H1 (cell line): ENCODE data around the gene TTC33. TPM values are rescaled to one million over a fixed set of nuclear protein-coding genes. Genes with fewer than 3 reads are reported as not detected.

Experiments
- CREB1 ChIP-seq: IDR thresholded peaks from 2 replicates; pipeline ENCODE4 v1.6.1; 2012; ENCODE audit warnings: inconsistent platforms
- CTBP2 ChIP-seq: IDR thresholded peaks from 2 replicates; pipeline ENCODE4 v1.7.0; 2011; ENCODE audit warnings: borderline replicate concordance, mild to moderate bottlenecking, moderate library complexity, mixed read lengths, low read length; ENCODE audit not compliant: insufficient read depth, insufficient read length
- EP300 ChIP-seq, 2 experiments: IDR thresholded peaks; 1 replicate in 1 of 2; 2 replicates in 1 of 2; pipeline ENCODE4 v1.6.1; 2011 to 2012; ENCODE audit warnings: low read depth in 2 of 2, low read length in 2 of 2, mild to moderate bottlenecking in 2 of 2, borderline replicate concordance in 1 of 2, inconsistent platforms in 1 of 2, moderate library complexity in 1 of 2
- HDAC6 ChIP-seq: IDR thresholded peaks from one replicate; pipeline ENCODE4 v1.7.1; 2012; ENCODE audit warnings: low read depth, mild to moderate bottlenecking, inconsistent platforms, low read length, moderate library complexity
- KDM4A ChIP-seq: IDR thresholded peaks from one replicate; pipeline ENCODE4 v1.7.1; 2012; ENCODE audit warnings: low read depth, mild to moderate bottlenecking, moderate library complexity, low read length, inconsistent platforms; ENCODE audit not compliant: severe bottlenecking
- POLR2A ChIP-seq, 2 experiments: IDR thresholded peaks; 1 replicate in 1 of 2; 2 replicates in 1 of 2; pipeline ENCODE4 v1.6.1; 2011; ENCODE audit warnings: low read depth in 2 of 2, low read length in 2 of 2, mild to moderate bottlenecking in 2 of 2; ENCODE audit errors: control extremely low read depth in 1 of 2
- RAD21 ChIP-seq, 2 experiments: IDR thresholded peaks in 1 of 2; conservative IDR thresholded peaks in 1 of 2; 2 replicates each; pipeline ENCODE4 v1.6.1; 2011; ENCODE audit warnings: low read depth in 2 of 2, low read length in 2 of 2, improper control_type of control experiment in 1 of 2, inconsistent platforms in 1 of 2, mild to moderate bottlenecking in 1 of 2, moderate library complexity in 1 of 2
- RFX5 ChIP-seq: IDR thresholded peaks from 2 replicates; pipeline ENCODE4 v1.6.1; 2011; ENCODE audit warnings: low read depth, low read length, improper control_type of control experiment, borderline replicate concordance
- RXRA ChIP-seq: IDR thresholded peaks from 2 replicates; pipeline ENCODE4 v1.6.1; 2011; ENCODE audit warnings: low read depth, mild to moderate bottlenecking, low read length, moderate library complexity; ENCODE audit not compliant: insufficient read depth
- TEAD4 ChIP-seq: IDR thresholded peaks from 2 replicates; pipeline ENCODE4 v1.6.1; 2012; ENCODE audit warnings: low read depth, low read length, inconsistent platforms, mixed read lengths
- polyA plus RNA-seq, 7 experiments: library from polyadenylated mRNA; depleted of rRNA in 3 of 7; stranded (reverse) in 5 of 7; unstranded in 2 of 7; fragments of >200 nt in 5 of 7; fragments of 200-250 nt in 2 of 7; gene quantifications; 1 replicate in 5 of 7; 2 replicates in 1 of 7; 4 replicates in 1 of 7; pipeline versions ENCODE4 v1.2.1 to v1.2.3, GENCODE V29; 2011 to 2013; ENCODE audit warnings: missing spikeins in 2 of 7, mixed read lengths in 2 of 7
- total RNA-seq: library from RNA; stranded (reverse); fragmentation: NEBNext Ultra II Directional; extraction: Animal tissue kit (Norgen Biotek cat#: 25700); gene quantifications from 2 replicates; pipeline ENCODE4 v1.2.1, GENCODE V29; 2021
- TF ChIP-seq, protein P1 (sequence below): IDR thresholded peaks from 2 replicates; pipeline ENCODE4 v1.6.1; 2011; ENCODE audit warnings: low read depth, mild to moderate bottlenecking, low read length; ENCODE audit not compliant: insufficient read depth
- TF ChIP-seq, protein P2 (sequence below): IDR thresholded peaks from 2 replicates; pipeline ENCODE4 v1.6.1; 2012; ENCODE audit warnings: inconsistent platforms

Gene TTC33
- total and polyA plus RNA-seq, 2 of the 8 experiments (the other 6 are each of a cell fraction or from before 2014, with no cell fraction given) = 1.2 to 12.6 TPM

DNA sequence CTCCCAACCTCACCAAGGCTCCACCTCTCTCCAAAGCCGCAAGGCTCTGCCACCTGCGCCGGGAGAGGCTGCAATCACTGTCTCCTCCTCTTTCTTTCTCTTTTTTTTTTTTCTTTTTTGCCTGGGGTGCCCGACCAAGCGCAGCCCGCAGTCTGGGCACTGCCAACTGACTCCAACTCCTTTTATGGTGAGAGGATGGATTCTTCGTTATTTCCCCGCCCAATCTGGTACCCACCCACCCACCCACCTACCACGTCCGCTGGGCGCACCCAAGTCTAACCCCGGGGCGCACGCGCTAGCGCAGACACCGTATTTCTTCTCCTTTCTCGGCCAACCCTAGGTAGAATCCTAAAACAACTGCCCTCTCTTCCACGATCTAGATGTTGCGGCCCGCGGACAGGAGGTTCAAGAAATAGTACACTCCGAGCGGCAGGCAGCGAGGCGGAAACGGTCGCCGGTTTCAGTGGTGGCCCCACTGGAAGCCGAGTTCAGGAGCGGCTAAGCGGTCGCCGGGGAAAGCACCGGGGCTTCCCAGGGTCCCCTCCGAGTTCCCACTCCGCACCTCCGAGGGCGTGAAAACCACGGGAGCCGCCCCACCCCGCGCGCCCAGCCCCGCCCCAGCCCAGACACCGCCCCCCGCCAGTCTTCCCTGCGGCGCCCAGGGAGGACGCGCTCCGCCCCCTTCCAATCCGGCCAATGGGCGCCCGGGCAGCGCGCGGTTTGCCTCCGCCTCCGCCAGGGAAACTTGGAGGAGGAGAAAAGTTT, 76.4 kb downstream of the TTC33 start (continued):
- TF ChIP-seq RAD21 (IDR thresholded peaks at IDR 0.05 in 1 of 2, conservative IDR thresholded peaks at IDR 0.05 in 1 of 2; ENCODE audit: low read depth in 2 of 2, low read length in 2 of 2) (0 out of 4 replicates have a peak, but pooled peaks of 1 of the 2 experiments have one; percentile 2), HDAC6 (no peak), KDM4A (peak; percentile 78), CTBP2 (no peak), RXRA (no peak), TEAD4 (no peak), POLR2A (IDR thresholded peaks at IDR 0.05; ENCODE audit: control extremely low read depth in 1 of 2, low read depth in 2 of 2, low read length in 2 of 2) (peak in 1 of 2 experiments; percentile 42; a peak in 2 of 3 replicates), CREB1 (no peak), RFX5 (no peak), EP300 (IDR thresholded peaks at IDR 0.05; ENCODE audit: borderline replicate concordance in 1 of 2, low read depth in 2 of 2, low read length in 2 of 2) (no peak)
- TF ChIP-seq, protein P1, sequence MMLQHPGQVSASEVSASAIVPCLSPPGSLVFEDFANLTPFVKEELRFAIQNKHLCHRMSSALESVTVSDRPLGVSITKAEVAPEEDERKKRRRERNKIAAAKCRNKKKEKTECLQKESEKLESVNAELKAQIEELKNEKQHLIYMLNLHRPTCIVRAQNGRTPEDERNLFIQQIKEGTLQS = no peak
- TF ChIP-seq, protein P2, sequence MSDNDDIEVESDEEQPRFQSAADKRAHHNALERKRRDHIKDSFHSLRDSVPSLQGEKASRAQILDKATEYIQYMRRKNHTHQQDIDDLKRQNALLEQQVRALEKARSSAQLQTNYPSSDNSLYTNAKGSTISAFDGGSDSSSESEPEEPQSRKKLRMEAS = no peak
